H7 (cell line): ENCODE data around the gene TAS2R20. TPM values are rescaled to one million over a fixed set of nuclear protein-coding genes. Genes with fewer than 3 reads are reported as not detected.
"Not testable (repeated sequence)": the region's sequence is repeated elsewhere in the genome, so short reads cannot be mapped to it uniquely, and the experiment has no call there.

Experiments
- DNase-seq: peaks from one replicate; pipeline ENCODE4 v3.0.0; 2012
- H3K27me3 ChIP-seq: 2 replicates; pipeline ENCODE4 v1.6.0; 2011; ENCODE audit warnings: mild to moderate bottlenecking, low read length; ENCODE audit not compliant: control insufficient read depth, insufficient read depth
- H3K36me3 ChIP-seq: replicated peaks from 2 replicates; pipeline ENCODE4 v1.5.1; 2011; ENCODE audit warnings: low read length; ENCODE audit not compliant: control insufficient read depth, insufficient read depth
- H3K4me3 ChIP-seq: 2 replicates; pipeline ENCODE4 v1.5.1; 2011; ENCODE audit warnings: low read depth, mild to moderate bottlenecking, control low read depth, low read length, moderate library complexity; ENCODE audit not compliant: insufficient read depth
- total RNA-seq: library from RNA; depleted of rRNA; stranded (reverse); fragments of >200 nt; shearing (Covaris generic); gene quantifications from 2 replicates; pipeline ENCODE4 v1.2.3, GENCODE V29; 2014; rRNA removed

TAS2R20 gene
- 0.26 and 0.38 TPM in 2 replicates for total RNA-seq

DNA sequence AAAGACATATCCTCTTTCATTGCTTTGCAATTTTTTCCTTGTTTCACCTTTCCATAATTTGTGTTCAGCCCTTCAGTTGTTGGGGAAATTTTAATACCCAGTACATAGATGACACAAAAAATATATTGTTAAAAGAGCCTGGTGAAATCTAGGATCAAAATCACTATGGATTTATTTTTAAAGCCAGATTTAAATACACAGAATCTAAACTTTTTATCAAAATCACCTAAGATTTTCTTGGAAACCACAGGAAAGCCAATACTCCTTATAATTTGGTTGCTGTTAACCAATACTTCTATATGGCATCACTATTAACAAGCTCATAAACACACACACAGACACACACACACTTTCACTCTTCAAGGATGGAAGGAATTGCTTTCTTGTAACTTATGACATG, at the start of gene TAS2R20:
TAS2R20 (minus strand) TSS at position 101 of the 400 bp plus-strand sequence. CDS start 429 bp downstream, outside the sequence.
- H3K36me3 ChIP-seq, result peaks cover 2% of the 10 kb centered on the region

GRCh38 chr12:11041366-11041765, 43.3 kb upstream of the TAS2R20 start:
- not testable (repeated sequence) for H3K36me3 ChIP-seq, H3K27me3 ChIP-seq, DNase-seq, H3K4me3 ChIP-seq

More for the DNA sequence above, at the start of gene TAS2R20:
- Histone ChIP-seq H3K4me3 (no peak within 1 kb of the TSS), H3K27me3 (no peaks in the 10 kb centered on the region)
- DNase-seq, result no peak

- Histone ChIP-seq H3K36me3 (no peaks in the 10 kb centered on the region; the same call in 1 of the 2 replicates), H3K27me3 (no peaks in the 10 kb centered on the region; the same call in 1 of the 2 replicates), H3K4me3 (no peak overlapping the region)
- DNase-seq, result no peak
Measured at GRCh38 chr12:11040162-11040561, 42.1 kb upstream of the TAS2R20 start.

DNA sequence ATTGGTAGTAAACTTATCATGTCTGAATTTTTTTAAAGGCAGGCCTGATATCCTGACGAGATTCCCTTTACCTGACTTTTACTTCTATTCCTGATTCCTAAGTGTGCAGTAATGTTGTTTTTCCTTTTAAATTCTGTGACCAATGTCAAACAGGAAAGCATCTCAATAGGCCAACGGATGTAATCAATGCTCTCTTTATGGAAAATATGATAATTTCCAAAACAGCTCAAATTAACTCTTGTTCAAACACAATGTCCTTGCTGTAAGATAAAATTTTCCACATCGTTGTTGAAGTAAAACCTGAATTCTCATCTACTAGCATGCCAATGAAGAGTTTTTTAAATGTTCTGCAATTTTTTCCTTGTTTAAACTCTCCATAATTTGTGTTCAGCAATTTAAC, 41.1 kb upstream of the TAS2R20 start:
- DNase-seq, result no peak
- Histone ChIP-seq H3K27me3 (no peaks in the 10 kb centered on the region; the same call in 1 of the 2 replicates), H3K4me3 (no peak overlapping the region), H3K36me3 (no peaks in the 10 kb centered on the region; the same call in 1 of the 2 replicates)

- H3K36me3 ChIP-seq, H3K27me3 ChIP-seq, H3K4me3 ChIP-seq, DNase-seq: not testable (repeated sequence)
Measured at GRCh38 chr12:11033959-11034358, 35.9 kb upstream of the TAS2R20 start.

DNA sequence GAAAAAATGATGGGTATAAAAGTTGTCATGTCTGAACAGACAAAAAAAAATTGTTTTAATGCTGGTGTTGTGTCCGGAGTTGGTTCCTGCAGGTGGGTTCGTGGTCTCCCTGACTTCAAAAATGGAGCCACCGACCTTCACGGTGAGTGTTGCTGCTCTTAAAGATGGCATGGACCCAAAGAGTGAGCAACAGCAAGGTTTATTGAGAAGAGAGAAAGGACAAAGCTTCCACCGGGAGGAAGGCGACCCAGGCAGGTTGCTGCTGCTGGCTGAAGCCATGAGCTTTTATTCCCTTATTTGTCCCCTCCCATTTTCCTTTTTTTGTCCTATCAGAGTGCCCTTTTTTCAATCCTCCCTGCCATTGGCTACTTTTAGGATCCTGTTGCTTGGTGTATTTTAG, 33.2 kb upstream of the TAS2R20 start, which contains the start of gene TAS2R31:
TAS2R31 (minus strand) TSS at position 101 of the 400 bp plus-strand sequence; CDS start at position 29, 72 bp downstream.
- Histone ChIP-seq H3K27me3 (no peaks in the 10 kb centered on the region), H3K36me3 (0 out of 2 replicates have a peak, but pooled peaks cover 1% of the 10 kb centered on the region), H3K4me3 (no peak within 1 kb of the TSS)
- DNase-seq, result no peak

- Histone ChIP-seq H3K4me3 (no peak overlapping the region), H3K36me3 (0 out of 2 replicates have a peak, but pooled peaks cover 1% of the 10 kb centered on the region), H3K27me3 (no peaks in the 10 kb centered on the region)
- peak; percentile 6 for DNase-seq
Measured at GRCh38 chr12:11026118-11026517, 28.0 kb upstream of the TAS2R20 start.

GRCh38 chr12:11023387-11023786, 25.3 kb upstream of the TAS2R20 start:
- peaks cover 1% of the 10 kb centered on the region; the same call in 1 of the 2 replicates for H3K36me3 ChIP-seq
- no peaks in the 10 kb centered on the region for H3K27me3 ChIP-seq
- no peak for DNase-seq
- no peak overlapping the region for H3K4me3 ChIP-seq

GRCh38 chr12:11022520-11022919, 24.4 kb upstream of the TAS2R20 start, which contains the start of gene TAS2R19:
Gene TAS2R19 (minus strand): TSS chr12:11022620. CDS start chr12:11022571, 49 bp downstream.
- no peak for DNase-seq
- no peak within 1 kb of the TSS for H3K4me3 ChIP-seq

GRCh38 chr12:11016937-11017336, 18.8 kb upstream of the TAS2R20 start:
- H3K27me3 ChIP-seq, result no peaks in the 10 kb centered on the region
- H3K36me3 ChIP-seq, result no peaks in the 10 kb centered on the region; the same call in 1 of the 2 replicates
- DNase-seq, result no peak
- H3K4me3 ChIP-seq, result no peak overlapping the region

More at GRCh38 chr12:11022520-11022919, 24.4 kb upstream of the TAS2R20 start, which contains the start of gene TAS2R19:
- Histone ChIP-seq H3K36me3 (no peaks in the 10 kb centered on the region; the same call in 1 of the 2 replicates), H3K27me3 (no peaks in the 10 kb centered on the region)

DNA sequence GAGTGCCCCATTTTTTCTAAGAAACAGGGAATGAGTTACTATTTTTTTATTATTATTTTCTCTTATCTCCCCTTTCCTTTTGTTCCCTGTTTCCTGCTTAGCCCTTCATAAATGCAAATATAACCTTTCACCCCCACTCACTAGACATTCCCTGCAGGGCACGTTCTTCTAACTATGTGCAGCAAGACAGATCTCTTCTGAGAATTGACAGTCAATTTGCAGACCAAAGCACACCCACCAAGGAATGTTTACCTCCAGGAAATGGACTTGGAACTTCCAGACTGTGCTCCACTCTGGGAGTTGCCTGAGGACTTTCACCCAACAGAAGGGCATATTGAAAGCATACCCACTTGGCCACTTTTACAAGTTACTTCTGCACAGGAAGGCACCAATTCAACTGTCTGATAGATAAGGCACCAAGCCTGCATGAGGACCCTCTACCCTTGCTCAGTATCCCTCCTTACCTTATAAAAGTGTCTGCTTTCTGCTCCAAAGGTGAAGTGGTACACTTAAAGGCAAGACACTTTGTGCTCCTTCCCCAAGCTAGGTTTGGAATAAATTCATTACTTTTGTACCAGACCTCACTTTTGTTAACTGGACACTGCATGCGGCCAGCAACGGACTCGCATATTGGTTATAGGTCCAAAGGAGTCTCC, 17.8 kb upstream of the TAS2R20 start:
- DNase-seq, result no peak
- no peaks in the 10 kb centered on the region; the same call in 1 of the 2 replicates for H3K36me3 ChIP-seq
- H3K27me3 ChIP-seq, result no peaks in the 10 kb centered on the region
- no peak overlapping the region for H3K4me3 ChIP-seq

DNA sequence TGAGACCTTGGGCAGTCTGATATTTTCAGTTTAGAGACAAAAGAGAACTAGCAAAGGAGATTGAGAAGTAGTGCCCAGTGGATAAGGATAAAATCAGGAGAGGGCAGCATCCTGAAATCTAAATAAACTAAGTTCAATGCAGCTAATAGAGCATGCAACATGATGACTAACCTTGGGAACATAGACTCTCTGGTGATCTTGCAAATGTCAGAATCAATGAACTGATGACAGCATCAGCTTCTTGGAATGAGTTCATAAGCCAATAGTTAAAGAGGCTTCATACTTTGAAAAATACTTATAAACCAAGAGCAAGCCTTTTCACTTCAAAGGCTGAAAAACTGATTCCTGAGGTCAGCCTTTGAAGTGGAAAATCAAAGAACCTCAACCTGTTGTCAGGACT, 16.1 kb upstream of the TAS2R20 start:
- DNase-seq, result no peak
- no peaks in the 10 kb centered on the region for H3K27me3 ChIP-seq
- H3K4me3 ChIP-seq, result no peak overlapping the region
- H3K36me3 ChIP-seq, result no peaks in the 10 kb centered on the region; the same call in 1 of the 2 replicates

DNA sequence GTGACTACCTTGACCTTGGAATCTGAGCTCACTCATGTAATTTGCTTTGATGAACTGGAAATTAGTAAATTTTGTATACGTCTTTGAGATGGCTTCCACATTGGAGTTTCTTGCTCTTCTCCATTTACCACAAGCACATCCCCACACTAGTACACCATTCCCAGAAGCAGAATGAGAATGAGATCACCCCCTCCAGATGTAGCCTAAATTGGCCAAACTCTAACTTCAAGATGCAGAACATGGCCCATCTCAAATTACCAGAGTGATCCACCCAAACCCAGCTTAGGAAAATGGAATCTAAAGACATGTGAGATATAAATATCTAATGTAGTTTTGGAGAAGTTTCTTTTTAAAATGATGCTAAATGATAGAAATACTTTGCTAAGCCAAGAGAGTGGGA, 9.5 kb upstream of the TAS2R20 start:
- no peak for DNase-seq
- no peaks in the 10 kb centered on the region for H3K36me3 ChIP-seq
- no peaks in the 10 kb centered on the region for H3K27me3 ChIP-seq
- H3K4me3 ChIP-seq, result no peak overlapping the region

DNA sequence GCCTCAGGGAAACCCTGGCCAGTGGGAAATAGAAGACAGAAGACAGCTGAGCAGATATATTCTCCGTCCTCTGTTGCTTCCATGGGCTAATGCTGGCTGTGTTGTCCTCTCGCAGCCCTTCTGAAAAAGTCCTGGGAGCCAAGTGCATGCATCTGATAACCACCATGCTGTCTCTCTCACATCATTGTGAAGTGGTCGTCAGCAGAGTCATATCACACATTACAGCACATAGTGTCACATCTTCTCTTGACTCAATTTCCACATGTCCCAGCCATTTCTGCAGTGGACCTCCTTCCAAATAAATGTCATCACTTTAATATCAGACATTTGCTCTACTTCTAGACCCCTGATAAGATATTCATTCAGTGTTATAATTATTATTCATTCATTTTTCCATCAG, 3.8 kb downstream of the TAS2R20 start:
- DNase-seq, result no peak
- no peak overlapping the region for H3K4me3 ChIP-seq
- H3K36me3 ChIP-seq, result peaks cover 2% of the 10 kb centered on the region
- no peaks in the 10 kb centered on the region for H3K27me3 ChIP-seq

DNA sequence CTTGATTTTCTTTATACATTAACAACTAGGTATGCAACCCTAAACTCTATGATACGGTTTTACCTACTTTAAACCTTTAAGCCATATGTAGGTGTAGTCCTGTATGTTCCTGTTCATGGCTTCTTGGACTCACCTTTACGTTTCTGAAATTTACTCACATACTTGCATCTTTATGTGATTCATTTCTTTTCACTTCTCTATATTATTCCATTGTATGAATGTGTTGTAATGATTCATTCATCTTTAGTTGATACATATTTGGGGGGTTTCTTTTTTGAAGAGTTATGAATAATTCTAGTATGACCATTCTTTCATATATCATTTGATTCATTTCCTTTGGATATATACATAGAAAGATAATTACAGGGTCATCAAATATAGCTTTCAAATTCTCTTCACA, 9.0 kb downstream of the TAS2R20 start:
- no peak for DNase-seq
- Histone ChIP-seq H3K27me3 (no peaks in the 10 kb centered on the region), H3K4me3 (no peak overlapping the region), H3K36me3 (no peaks in the 10 kb centered on the region)
